ENCODE results near the gene HMGXB3.

The HMGXB3 gene

GRCh38 chr5:149975409-149975808 lies 25.1 kb upstream of the HMGXB3 start:
- in situ Hi-C loops (cut with MboI; ENCODE audit: low pct_unique_long_range_greater_than_20kb, low sequenced_read_pairs), result no loop called here
- no peak for DNase-seq

GRCh38 chr5:149979896-149980295 lies 20.6 kb upstream of the HMGXB3 start:
- no peak for DNase-seq
- in situ Hi-C loops (cut with MboI; ENCODE audit: low pct_unique_long_range_greater_than_20kb, low sequenced_read_pairs), result loop anchor here (10.0 kb wide), 1 partner anchor 145 kb away; no protein-coding TSS in a partner anchor

GRCh38 chr5:149981206-149981605 lies 19.3 kb upstream of the HMGXB3 start:
- in situ Hi-C loops (cut with MboI; ENCODE audit: low pct_unique_long_range_greater_than_20kb, low sequenced_read_pairs), result loop anchor here (10.0 kb wide), 1 partner anchor 146 kb away; no protein-coding TSS in a partner anchor
- DNase-seq, result no peak

DNA sequence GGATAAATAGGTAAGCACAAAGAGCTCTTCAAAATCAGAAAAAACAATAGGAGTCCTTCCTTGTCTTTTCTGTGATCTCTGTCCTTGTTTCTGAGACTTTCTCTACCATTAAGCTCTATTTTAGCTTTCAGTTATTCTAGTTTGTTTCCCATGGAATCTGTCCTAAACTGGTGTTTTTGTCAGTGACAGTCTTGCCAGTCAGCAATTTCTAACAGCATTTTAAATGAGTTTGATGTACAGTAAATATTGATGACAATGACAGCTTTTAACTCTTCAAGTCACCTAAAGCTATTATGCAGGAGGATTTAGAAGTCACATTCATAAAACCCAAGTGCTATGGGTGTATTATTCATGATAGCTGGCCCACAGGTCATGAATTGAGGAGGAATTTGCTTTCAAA lies 18.0 kb upstream of the HMGXB3 start:
- DNase-seq, result no peak
- in situ Hi-C loops (cut with MboI; ENCODE audit: low pct_unique_long_range_greater_than_20kb, low sequenced_read_pairs), result loop anchor here (10.0 kb wide), 1 partner anchor 148 kb away; no protein-coding TSS in a partner anchor

DNA sequence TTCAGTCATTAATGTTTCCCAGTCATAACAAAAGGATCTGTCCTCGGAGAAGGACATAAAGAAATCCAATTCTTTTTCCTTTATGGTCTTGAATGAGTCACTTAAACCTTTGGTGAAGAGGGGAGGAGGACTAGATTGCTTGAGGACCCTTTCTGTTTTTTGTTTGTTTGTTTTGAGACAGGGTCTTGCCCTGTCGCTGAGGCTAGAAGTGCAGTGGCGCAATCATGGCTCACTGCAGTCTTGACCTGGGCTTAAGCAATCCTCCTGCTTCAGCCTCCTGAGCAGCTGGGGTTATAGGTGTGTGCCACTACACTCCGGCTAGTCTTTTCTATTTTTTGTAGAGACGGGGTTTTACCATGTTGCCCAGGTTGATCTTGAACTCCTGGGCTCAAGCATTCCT lies 12.4 kb upstream of the HMGXB3 start:
- no peak for DNase-seq
- in situ Hi-C loops (cut with MboI; ENCODE audit: low pct_unique_long_range_greater_than_20kb, low sequenced_read_pairs), result loop anchor here (10.0 kb wide), 1 partner anchor 153 kb away; no protein-coding TSS in a partner anchor

DNA sequence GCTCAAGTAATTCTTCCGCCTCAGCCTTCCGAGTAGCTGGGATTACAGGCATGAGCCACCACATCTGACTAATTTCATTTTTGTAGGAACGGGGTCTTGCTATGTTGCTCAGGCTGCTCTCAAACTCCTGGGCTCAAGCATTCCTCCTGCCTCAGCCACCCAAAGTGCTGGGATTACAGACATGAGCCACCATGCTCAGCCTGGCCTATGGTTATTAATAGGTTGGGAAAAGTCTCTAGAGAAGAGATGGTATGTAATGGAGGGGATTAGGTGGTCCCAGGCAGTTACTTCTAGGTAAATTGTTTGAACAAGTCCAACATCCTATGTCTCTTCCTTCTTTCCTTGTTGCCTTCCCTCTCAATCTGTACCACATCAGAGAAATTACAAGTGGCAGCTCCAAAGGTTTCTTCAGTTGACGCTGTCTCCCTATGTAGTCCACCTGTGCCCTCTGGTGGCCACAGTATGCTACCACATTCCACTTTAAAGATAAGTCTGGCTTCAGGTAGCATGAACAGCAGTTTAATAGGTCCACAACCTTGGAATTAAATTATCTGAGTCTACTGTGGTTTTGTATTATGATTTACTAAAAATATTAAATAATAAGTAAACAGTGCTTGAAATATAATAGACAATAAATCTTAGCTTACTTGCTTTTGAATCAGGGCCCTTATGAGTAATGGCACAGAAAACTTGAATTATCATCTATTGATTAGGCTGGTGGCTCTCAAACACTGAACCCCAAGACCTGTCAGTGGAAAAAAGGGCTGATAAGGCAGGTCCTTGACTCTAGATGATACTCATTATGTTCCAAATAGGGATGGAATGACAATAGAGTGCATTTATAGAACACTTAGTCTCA lies 9.8 kb upstream of the HMGXB3 start:
- in situ Hi-C loops (cut with MboI; ENCODE audit: low pct_unique_long_range_greater_than_20kb, low sequenced_read_pairs), result loop anchor here (10.0 kb wide), 1 partner anchor 356 kb away; no protein-coding TSS in a partner anchor
- DNase-seq, result peak; percentile 75

GRCh38 chr5:149993471-149993870 lies 7.1 kb upstream of the HMGXB3 start:
- DNase-seq, result no peak
- in situ Hi-C loops (cut with MboI; ENCODE audit: low pct_unique_long_range_greater_than_20kb, low sequenced_read_pairs), result loop anchor here (10.0 kb wide), 1 partner anchor 359 kb away; no protein-coding TSS in a partner anchor

DNA sequence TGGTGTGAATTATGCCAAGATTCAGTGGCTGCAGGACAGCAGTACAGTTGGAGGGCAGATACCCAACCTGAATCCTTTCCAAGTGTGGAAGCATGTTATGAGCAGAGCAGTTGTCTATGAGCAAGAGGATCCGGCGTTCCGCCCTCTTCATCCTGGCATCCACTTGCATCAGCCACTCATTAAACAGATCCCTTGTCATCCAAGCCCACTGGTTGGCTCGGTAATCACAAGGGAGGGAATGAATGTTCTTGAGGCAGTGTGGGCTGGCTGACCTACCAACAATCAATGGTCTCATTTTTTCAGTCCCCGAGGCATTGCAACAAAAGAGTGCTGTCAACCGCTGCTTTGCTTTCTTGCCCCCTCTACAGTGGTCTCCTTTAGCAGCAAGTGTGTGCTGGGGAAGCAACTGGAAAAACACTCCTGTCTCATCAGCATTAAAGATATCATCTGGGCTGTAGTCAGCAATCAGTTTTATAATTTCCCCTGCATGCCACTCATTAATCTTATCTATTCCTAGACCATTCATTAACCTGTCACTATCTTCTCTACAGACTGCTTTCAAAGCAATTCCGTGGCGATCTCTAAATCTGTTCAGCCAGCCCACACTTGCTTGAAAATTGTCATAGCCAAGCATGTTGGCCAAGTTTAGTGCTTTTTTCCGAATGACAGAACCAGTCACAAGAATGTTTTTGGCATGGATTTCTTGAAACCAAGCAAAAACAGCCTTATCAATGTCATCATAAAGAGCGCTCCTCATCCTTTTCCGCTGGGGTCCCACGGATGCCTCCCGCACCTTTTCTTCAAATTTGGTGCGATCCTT lies 4.9 kb upstream of the HMGXB3 start:
- in situ Hi-C loops (cut with MboI; ENCODE audit: low pct_unique_long_range_greater_than_20kb, low sequenced_read_pairs), result loop anchor here (10.0 kb wide), 1 partner anchor 361 kb away; no protein-coding TSS in a partner anchor
- DNase-seq, result no peak

DNA sequence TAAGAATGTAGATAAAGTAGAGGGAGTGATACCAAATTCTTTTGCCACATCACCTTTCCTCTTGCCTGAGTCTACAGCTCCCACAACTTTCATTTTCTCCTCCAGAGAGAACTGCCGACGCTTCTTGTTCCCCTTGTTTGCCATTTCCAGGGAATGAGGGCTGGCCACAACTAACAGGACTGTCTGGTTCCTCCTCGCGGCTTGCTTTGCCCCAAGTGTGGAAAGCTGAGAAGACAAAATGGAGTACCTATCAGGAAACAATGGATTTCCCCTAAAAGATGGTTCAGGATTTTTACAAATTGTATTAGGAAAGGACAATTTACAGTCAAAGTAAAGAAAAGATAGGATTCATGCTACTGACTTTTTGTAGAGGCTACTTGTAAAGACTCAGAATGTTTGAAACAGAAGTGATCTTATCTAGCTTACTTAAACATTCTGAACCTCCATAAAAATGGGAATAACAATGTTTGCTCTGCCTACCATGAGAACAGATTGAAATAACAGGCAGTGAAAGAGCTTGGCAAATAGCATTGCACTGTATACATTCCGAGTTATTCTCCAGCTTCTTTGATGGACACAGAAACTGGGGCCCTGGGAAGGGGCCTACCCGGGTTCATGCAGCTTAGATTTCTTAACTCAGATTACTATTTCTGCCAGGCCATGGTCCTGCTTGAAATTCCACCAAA lies 4.2 kb upstream of the HMGXB3 start:
- in situ Hi-C loops (cut with MboI; ENCODE audit: low pct_unique_long_range_greater_than_20kb, low sequenced_read_pairs), result loop anchor here (10.0 kb wide), 1 partner anchor 362 kb away; no protein-coding TSS in a partner anchor

GRCh38 chr5:149998281-149998680 lies 2.3 kb upstream of the HMGXB3 start:
- no peak for DNase-seq
- in situ Hi-C loops (cut with MboI; ENCODE audit: low pct_unique_long_range_greater_than_20kb, low sequenced_read_pairs), result loop anchor here (10.0 kb wide), 1 partner anchor 363 kb away; no protein-coding TSS in a partner anchor

More for the DNA sequence above, 4.2 kb upstream of the HMGXB3 start:
- DNase-seq, result no peak

DNA sequence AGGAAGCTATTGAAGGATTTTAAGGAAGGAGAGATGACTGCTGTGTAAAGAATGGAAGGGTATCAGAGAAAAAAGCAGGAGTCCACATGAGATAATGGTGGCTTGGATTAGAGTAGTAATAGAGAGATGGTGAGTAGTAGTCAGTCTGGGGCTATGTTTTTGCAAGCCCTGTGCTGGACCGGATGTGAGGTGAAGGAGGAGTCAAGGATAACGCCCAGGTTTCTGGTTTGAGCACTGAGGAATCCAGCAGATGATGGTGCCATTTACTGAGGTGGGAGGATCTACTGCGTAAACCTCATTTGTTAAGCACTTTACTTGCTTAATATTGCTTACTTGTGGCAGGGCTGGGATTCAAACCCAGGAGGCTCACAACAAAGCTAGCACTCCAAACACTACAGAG lies 1.2 kb upstream of the HMGXB3 start:
- DNase-seq, result no peak
- in situ Hi-C loops (cut with MboI; ENCODE audit: low pct_unique_long_range_greater_than_20kb, low sequenced_read_pairs), result loop anchor here (10.0 kb wide), 1 partner anchor 365 kb away; no protein-coding TSS in a partner anchor

GRCh38 chr5:149999866-150000255 lies 678 bp upstream of the HMGXB3 start:
- in situ Hi-C loops (cut with MboI; ENCODE audit: low pct_unique_long_range_greater_than_20kb, low sequenced_read_pairs), result loop anchor here (10.0 kb wide), 1 partner anchor 365 kb away; no protein-coding TSS in a partner anchor

DNA sequence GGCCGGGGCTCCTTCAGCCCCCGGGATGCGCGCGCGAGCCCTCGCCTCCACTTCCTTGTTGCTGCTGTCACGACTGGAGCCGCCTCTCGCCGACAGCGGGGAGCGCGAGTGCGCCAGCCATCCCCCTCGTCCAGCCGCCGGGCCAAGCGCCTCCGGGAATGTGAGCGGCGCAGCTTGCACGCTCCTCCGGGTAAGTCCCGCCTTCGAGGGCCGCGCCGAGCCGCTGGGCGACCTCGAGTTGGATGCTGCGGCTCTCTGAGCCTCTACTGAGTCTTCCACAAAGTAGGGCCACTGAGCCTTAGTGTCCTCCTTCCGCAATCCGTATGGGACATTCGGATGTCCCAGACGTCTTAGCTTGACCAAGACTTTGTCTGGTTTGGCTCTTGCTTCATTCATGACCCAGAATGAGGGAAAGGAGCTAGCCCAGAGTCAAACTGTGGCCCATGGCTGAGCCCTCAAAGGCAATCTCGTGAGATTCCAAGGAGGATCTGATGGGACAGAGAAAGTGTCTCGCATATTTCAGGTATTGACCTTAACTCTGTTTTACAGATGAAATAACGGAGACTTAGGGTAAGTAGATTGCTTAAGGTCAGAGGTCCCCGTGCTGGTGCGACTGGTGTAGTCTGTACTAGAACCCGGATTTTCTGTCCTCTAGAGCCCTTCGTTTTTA lies 586 bp downstream of the HMGXB3 start:
- peak; percentile 39 for DNase-seq
- in situ Hi-C loops (cut with MboI; ENCODE audit: low pct_unique_long_range_greater_than_20kb, low sequenced_read_pairs), result no loop called here

More at GRCh38 chr5:149999866-150000255, 678 bp upstream of the HMGXB3 start:
- no peak for DNase-seq

DNA sequence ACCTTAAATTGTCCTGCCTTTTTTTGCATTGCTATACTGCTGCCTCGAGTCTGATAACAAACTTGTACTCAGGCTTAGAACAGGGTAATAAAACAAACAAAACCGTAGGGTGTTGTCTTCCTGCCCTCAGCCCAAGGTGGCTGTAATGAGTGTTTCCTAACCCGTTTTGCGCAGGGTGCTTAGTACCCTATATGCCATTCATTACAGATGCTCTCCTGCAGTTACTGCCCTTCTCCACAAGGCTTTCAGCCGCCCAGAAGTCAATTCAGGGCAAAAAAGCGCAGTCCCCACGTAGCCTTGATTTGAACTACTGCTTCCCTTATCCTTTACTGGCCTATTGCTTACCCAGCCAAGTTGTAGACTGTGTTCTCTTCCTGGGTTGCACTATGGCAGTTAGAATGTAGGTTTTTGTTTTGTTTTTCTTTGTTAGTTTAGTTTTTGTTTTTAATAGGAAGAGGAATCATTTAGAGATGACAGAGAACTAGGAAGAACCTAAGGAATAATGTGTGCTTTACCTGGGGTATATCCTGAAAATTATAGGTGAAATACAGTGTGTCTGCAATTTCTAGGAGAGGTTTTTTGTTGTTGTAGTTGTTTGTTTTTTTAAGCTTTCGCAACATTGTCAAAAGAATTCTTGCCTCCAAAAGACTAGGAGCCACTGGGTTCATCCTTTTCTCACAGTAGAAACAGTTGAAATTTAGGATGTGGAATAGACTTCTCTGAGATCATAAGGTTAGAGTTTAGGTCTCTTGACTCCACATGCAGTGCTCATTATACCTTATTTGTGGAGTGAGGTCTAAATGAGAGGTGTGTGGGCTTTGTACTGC lies 1.3 kb downstream of the HMGXB3 start:
- in situ Hi-C loops (cut with MboI; ENCODE audit: low pct_unique_long_range_greater_than_20kb, low sequenced_read_pairs), result no loop called here
- peak; percentile 87 for DNase-seq

GRCh38 chr5:150006318-150006717 lies 5.8 kb downstream of the HMGXB3 start:
- in situ Hi-C loops (cut with MboI; ENCODE audit: low pct_unique_long_range_greater_than_20kb, low sequenced_read_pairs), result no loop called here
- DNase-seq, result no peak

GRCh38 chr5:150007050-150007449 lies 6.5 kb downstream of the HMGXB3 start:
- DNase-seq, result no peak
- in situ Hi-C loops (cut with MboI; ENCODE audit: low pct_unique_long_range_greater_than_20kb, low sequenced_read_pairs), result no loop called here

DNA sequence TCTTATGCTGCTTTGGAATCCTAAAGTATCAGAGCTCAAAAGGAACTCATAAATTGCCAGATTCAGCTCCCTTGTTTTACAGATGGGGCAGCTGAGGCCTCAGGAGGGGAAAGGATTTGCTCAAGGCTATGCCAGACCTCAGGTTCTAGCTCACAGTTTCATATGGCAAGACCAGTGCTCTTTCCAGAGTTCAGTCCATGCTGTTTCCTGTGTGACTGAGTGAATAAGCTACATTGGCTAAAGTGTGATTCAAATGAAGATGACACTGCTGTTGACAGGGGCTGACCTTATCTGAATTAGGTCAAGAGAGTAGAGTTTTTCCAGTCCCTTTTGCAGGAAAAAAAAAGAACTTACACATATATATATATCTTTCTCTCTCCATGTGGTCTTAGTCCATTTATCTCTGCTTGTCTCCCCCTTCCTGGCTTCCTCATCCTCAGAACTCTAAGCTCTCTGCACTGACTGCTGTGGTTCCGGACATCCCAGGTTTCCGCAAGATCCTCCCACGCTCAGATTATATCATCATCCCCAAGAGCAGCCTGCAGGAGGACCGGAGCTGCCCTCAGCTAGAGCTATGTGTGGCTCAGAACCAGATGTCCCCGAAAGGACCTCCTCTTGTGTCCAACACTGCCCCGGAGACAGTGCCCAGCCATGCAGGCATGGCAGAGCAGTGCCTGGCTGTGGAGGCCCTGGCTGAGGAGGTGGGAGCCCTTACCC lies 9.3 kb downstream of the HMGXB3 start:
- in situ Hi-C loops (cut with MboI; ENCODE audit: low pct_unique_long_range_greater_than_20kb, low sequenced_read_pairs), result no loop called here
- DNase-seq, result no peak

Data from KBM-7 (cell line).